Measurements from ENCODE around the gene MADD. TPM values are rescaled to one million over a fixed set of nuclear protein-coding genes. Genes with fewer than 3 reads are reported as not detected.
A peak's percentile ranks its signal among the peaks of the same experiment; 100 is the strongest.

MADD gene
- polyA plus RNA-seq (ENCODE audit: insufficient read length): 53.9 TPM
- long read RNA-seq, donor 1, partial matches to known transcripts: 0 of 1 reads
- long read RNA-seq, donor 1, other reads (novel, unspliced or antisense): 0 of 1 reads
- long read RNA-seq, donor 2, partial matches to known transcripts: 0 of 3 reads
- long read RNA-seq, donor 2, other reads (novel, unspliced or antisense): 0 of 3 reads
- long read RNA-seq, donor 3, partial matches to known transcripts: 0 of 4 reads
- long read RNA-seq, donor 3, other reads (novel, unspliced or antisense): 0 of 4 reads
- long read RNA-seq, donor 4: 0 reads
- long read RNA-seq, donor 5, partial matches to known transcripts: 0 of 1 reads
- long read RNA-seq, donor 5, other reads (novel, unspliced or antisense): 0 of 1 reads
- long read RNA-seq, donor 6, partial matches to known transcripts: 7 of 7 reads
- long read RNA-seq, donor 6, other reads (novel, unspliced or antisense): 0 of 7 reads
- long read RNA-seq, donor 7, full-length matches to known transcripts: 3 of 3 reads
- long read RNA-seq, donor 7, partial matches to known transcripts: 0 of 3 reads
- long read RNA-seq, donor 7, other reads (novel, unspliced or antisense): 0 of 3 reads
- long read RNA-seq, donor 8, full-length matches to known transcripts: 2 of 2 reads
- long read RNA-seq, donor 8, partial matches to known transcripts: 0 of 2 reads
- long read RNA-seq, donor 8, other reads (novel, unspliced or antisense): 0 of 2 reads

- DNase-seq: peak; percentile 70
These were observed at the start of gene MADD for GRCh38 chr11:47269829-47270305. Gene MADD (plus strand): TSS chr11:47270133.

GRCh38 chr11:47220401-47220821 is 49.5 kb upstream of the MADD start:
- DNase-seq: no peak

DNA sequence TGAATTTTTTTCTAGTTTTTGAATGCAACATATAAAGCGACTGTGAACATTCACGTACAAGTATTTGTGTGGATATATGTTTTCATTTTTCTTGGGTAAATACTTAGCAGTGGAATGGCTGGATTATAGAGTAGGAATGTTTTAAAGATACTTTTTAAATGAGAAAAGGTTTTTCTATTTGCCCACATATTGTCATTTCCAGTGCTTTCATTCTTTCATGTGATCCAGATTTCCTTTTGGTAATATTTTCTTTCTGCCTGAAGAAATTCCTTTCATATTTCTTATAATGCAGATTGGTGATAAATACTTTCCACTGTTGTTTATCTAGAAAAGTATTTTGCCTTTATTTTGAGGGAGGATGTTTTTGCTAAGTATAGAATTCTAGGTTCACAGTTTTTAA is 47.2 kb upstream of the MADD start:
- no peak for DNase-seq

DNA sequence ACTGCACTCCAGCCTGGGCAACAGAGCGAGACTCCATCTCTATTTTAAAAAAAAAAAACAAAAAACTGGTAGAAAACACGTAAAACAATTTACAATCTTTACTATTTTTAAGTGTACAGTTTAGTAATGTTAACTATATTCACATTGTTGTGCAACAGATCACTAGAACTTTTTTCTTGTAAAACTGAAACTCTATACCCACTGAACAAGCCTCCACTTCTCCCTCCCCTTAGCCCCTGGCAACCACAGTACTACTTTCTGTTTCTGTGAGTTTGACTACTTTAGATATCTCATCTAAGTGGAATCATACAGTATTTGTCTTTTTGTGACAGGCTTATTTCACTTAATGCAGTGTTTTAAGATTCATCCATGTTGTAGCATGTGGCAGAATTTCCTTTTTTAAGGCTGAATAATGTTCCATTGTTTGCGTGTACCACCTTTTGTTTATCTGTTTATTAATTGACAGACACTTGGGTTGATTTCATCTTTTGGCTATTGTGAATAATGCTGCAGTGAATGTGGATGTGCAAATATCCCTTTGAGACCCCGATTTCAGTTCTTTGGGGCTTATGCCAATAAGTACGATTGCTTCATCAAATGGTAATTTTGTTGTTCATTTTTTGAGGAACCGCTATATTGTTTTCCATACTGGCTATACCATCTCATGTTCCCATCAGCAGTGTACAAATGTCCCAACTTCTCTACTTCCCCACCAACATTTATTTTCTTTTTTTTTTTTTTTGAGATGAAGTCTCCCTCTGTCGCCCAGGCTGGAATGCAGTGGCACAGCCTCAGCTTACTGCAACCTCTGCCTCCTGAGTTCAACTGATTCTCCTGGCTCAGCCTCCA is 44.2 kb upstream of the MADD start:
- DNase-seq: no peak

GRCh38 chr11:47229161-47229560 is 40.8 kb upstream of the MADD start:
- no peak for DNase-seq

GRCh38 chr11:47233051-47233450 is 36.9 kb upstream of the MADD start:
- DNase-seq: no peak

- no peak for DNase-seq
These were observed 35.8 kb upstream of the MADD start for GRCh38 chr11:47233989-47234668.

DNA sequence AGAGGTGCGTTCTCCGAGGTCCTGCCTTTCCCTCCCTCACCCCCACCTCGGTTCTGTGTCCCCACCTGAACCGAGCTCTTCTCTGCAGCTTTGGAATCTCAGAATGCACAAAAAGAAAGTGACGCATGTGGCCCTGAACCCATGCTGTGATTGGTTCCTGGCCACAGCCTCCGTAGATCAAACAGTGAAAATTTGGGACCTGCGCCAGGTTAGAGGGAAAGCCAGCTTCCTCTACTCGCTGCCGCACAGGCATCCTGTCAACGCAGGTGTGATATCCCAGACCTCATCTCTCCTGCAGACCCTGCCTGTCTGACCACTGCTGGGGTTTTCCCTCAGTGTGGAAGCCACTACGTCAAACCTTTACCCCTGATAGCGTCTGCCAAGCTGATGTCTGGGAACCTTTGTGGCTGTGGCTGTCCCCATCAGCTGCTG is 35.2 kb upstream of the MADD start:
- no peak for DNase-seq

DNA sequence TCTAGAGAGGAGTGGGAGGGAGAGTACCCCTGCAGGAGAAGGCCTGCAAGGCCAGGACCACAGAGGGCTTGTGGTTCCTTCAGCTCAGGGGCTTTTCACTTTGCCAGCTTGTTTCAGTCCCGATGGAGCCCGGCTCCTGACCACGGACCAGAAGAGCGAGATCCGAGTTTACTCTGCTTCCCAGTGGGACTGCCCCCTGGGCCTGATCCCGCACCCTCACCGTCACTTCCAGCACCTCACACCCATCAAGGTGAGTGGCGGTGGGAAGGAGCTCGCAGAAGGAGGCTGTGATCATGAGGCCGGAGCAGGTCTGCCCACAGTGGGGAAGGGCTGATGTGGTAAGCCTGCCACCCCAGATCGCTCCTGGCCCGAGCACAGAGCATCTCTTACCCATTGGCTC is 34.8 kb upstream of the MADD start:
- DNase-seq: no peak

GRCh38 chr11:47236482-47236881 is 33.5 kb upstream of the MADD start:
- DNase-seq: no peak

DNA sequence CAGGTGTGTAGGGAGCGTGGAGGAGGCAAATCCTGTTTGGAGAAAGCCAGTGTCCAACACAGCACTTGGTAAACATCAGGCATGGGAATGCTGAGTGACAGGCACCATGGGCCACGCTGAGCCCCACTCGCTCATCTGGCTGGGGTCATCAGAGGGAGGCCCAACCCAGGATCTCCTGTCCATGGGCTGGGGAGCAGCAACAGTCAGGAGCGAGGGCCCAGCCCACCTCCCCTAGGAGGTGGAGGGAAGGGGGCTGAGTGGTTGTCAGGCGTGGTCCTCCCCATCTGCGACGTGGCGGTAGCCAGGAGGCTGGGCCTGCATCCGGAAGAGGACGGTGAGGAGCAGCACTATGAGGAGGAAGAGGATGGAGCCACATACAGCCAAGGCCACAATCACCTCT is 30.1 kb upstream of the MADD start:
- DNase-seq: no peak

DNA sequence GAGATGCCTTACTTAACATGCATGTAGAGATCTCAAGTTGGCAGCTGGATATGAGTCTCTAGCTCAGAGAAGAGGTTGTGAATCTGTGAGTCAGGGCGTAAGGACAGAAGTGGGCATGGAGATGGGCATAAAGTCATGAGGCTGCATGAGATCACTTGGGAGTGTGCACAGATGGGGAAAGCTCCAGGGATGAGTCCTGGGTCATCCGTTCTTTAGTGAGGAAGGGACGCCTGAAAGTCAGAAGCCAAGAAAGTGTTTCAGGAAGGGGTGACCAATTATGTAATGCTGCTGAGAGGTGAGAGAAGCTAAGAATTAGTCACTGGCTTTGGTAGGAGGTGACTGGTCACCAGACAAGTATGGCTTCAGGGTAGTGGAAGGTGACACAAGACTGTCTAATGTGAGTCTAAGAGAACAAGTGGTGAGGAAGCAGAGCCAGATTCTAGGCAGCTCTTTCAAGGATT is 28.1 kb upstream of the MADD start:
- no peak for DNase-seq

DNA sequence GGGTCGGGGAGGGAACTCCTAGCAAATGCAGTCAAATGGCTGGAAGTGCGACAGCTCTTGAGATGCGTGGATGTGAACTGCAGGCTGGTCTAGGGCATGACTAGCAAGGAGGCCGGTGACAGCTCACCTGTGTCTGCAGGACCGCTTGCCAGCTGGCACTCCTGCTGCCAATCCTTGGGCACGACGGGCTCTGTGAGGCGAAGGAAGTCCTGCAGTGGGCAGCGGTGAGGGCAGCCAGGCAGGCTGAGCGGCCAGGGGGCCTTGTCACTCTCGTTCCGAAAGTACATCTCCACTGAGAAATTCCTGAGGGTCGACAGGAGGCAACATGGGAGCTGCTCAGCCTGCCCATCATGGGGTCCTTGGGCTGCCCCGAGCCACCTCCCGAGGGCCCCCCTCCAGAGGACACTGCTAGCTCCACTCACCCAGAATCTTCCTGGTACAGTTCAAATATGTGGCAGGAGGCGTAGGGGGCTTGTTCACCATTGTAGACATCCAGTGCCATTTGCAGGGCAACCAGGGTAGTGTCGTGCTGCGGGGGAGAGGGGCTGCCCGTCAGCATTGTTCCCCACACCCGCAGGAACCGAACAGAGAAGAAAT is 27.2 kb upstream of the MADD start:
- DNase-seq: no peak

- DNase-seq: no peak
These were observed 26.5 kb upstream of the MADD start for GRCh38 chr11:47243454-47243853.

DNA sequence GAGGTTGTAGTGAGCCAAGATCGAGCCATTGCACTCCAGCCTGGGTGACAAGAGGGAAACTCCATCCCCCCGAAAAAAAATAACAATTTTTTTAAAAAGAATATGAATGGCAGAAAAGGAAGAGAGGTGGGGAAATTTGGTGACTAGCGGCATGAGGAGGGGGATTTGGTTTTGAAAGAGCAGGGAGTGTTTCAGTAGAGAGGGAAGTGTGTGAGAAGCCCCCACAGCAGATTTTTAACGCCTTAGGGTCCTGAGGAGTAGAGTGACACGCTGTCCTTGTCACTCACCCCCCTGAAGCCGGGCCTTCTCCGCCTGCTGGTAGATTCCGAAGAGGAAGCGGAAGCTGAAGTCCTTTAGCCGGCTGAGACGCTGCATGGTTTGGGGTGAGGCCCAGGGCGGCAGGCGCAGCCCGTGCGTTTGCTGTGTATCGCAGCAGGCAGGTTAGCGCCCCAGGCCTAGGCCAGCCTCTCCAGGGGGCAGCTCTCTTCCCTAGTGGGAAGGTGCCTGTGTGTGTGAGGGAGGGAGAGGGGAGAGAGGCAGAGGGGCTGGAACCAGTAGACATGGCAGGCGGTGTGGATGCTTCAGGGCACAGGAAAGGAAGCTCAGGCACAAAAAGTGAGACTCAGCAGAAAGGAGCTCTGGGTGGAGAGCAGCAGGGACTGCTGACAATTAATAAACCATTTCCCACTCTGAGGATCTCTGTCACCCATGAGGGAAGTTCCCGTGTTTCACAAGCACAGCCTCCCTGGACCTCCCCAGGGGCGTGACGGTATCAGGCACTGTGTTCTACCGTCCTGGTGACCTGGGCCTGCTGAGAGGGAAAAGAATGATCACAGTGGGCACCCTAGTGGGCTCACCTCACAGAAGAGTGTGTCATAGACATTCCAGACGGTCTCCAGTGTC is 25.2 kb upstream of the MADD start:
- DNase-seq: no peak

- DNase-seq: no peak
These were observed 24.1 kb upstream of the MADD start for GRCh38 chr11:47245611-47246357.

DNA sequence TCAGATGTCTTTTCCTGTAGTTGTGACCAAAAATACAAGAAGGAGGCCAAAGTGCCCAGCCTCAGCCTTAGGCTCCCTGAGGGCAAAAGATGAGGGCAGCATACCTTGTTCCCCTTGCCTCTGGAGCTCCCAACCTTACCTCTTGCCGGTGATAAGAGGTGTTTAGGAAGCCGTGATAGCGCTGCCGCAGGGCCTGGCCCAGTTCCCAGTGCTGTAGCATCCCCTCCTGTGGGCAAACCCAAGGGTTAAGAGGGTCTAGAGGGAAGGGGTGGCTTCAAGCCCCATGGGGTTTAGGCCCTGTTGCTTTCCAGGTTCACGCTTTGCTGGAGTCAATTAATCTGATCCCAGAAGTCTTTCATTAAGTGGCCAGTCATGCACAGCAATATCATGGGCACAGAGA is 22.4 kb upstream of the MADD start:
- DNase-seq: no peak

- DNase-seq: no peak
These were observed 21.6 kb upstream of the MADD start for GRCh38 chr11:47248304-47248663.

GRCh38 chr11:47248664-47249377 is 21.1 kb upstream of the MADD start, which contains the start of gene ACP2:
Gene ACP2 (minus strand): TSS chr11:47248814. CDS start chr11:47248789, 25 bp downstream.
- peak; percentile 81 for DNase-seq
